Forelimb muscle (tissue), 1 donor: ENCODE measurements around the gene CFAP69. TPM values are rescaled to one million over a fixed set of nuclear protein-coding genes. Genes with fewer than 3 reads are reported as not detected.

Source experiments
- DNase-seq: peaks from one replicate; pipeline ENCODE4 v3.0.0-alpha.2; 2013; ENCODE audit warnings: low read depth
- polyA plus RNA-seq: library from polyadenylated mRNA; unstranded; fragments of 120-200 nt; gene quantifications from one replicate; pipeline ENCODE4 v1.2.1, GENCODE V29; 2013; ENCODE audit not compliant: insufficient read length

The CFAP69 gene
- polyA plus RNA-seq: 3.0 TPM

DNA sequence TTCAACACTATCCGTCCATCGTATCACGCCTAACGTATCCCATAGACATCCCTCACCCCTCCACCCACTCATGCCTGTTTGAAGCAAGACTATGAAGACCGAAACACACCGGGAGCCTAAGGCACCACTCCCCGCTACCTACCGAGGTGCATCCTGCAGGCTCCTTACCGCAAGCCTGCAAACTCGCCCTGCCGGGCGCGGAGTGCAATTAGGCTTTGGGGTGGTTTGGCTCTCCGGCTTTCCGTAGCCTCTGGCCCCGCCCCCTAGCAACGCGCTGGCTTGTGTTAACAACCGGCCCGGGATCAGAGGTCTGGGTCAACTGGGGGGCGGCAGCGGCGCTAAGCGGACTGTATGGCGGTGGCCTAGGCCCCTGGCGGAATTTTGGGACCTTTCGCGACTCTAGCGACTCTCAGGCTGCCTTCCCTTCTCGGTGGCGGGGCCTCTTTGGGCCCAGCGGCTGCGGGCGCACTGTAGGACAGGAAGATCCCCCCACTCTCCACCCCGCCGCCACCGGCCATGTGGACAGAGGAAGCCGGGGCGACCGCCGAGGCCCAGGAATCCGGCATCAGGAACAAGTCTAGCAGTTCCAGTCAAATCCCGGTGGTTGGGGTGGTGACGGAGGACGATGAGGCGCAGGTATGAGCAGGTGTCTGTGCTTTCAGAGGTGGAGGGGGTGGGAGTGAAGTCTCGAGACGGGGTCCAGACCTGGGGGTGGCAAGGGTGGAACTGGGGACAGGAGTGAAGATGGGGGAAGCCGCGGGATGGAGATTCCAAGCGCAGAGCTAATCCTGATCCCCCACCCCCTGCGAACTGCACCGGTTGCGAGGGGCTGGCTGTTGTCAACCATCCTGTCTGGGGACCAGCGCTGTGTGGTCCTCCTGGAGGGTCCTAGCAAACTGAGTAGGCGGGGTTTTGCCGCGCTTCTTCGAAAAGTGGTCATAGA is at the start of gene CFAP69:
TSS of gene CFAP69 (plus strand) at position 266 of the 943 bp plus-strand sequence. CDS start at position 517, 251 bp downstream.
- DNase-seq: peak; percentile 60

DNA sequence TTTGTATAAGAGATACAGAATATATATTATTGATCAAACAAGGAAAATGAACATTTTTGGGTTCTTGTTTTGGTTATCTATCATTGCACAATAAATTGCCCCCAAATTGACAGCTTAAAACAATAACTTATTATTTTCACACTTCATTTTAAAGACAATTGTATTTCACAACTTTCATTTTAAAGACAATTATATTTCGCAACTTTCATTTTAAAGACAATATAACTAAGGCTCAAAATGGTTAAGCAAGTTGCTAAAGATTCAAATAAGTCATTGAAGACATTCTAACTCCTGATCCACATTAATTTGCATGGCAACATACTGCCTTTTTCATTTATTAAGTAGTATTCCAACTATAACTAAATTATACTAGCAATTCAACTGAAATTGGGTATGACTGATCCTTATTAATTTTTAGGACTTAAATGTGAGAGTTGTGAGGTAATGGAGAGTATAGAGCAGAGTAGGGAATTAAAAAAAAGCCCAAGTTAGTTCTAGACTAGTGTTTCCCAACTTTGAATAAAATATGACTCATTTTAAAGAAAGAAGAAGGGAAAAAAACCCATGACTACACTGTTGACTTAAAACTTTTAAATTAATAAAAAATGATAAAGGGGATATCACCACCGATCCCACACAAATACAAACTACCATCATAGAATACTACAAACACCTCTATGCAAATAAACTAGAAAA is 43.3 kb upstream of the CFAP69 start:
- DNase-seq: no peak

DNA sequence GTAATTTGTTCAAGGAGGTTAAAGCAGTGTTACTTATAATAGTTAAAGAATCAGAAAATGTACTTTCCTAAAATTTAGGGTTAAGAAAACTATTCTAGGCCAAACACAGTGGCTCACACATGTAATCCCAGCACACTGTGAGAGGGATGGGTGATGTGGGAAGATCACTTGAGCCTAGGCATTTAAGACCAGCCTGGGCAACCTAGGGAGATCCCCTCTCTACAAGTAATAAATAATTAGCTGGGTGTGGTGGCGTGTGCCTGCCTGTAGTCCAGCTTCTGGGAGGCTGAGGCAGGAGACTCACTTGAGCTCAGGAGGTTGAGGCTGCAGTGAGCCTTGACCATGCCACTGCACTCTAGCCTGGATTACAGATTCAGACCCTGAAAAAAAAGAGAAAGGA is 37.0 kb upstream of the CFAP69 start:
- DNase-seq: no peak

GRCh38 chr7:90209776-90210175 is 35.2 kb upstream of the CFAP69 start:
- no peak for DNase-seq

DNA sequence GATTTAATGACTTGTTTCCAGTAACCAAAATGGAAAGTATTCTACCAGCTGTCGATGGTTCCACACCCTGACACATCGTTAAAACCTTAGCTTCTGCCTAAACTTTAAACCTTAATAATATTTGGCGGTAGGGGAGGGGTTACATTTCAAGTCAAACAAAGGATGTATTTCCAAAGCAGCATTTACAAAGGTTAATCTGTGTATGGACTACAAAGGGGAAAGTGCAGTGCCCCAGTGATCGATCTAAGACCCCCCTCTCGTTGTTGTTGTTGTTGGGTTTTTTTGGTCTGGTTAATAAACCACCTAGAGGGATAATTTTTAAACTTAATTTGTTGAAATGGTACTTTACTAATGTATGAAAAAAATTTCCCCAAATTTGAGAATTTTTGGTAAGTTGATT is 34.5 kb upstream of the CFAP69 start:
- no peak for DNase-seq

DNA sequence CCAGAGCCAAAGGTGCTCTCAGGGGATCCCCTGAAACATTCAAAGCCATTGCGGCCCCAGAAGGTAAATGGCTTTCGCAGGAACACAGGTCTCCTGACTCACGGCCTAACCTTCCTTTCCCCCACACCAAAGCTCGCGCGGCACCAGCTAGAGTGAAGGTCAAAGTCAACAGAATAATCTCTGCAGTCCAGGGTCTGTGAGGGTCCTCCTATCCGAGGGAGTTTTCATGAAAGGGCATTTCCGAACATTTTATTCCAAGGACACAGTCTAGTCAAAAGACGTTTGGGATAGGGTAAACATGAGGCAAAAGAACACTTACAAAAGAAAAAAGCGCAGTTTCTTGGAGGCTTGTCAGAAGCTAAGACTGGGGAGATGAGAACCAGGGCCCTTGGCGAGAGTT is 34.0 kb upstream of the CFAP69 start:
- no peak for DNase-seq

DNA sequence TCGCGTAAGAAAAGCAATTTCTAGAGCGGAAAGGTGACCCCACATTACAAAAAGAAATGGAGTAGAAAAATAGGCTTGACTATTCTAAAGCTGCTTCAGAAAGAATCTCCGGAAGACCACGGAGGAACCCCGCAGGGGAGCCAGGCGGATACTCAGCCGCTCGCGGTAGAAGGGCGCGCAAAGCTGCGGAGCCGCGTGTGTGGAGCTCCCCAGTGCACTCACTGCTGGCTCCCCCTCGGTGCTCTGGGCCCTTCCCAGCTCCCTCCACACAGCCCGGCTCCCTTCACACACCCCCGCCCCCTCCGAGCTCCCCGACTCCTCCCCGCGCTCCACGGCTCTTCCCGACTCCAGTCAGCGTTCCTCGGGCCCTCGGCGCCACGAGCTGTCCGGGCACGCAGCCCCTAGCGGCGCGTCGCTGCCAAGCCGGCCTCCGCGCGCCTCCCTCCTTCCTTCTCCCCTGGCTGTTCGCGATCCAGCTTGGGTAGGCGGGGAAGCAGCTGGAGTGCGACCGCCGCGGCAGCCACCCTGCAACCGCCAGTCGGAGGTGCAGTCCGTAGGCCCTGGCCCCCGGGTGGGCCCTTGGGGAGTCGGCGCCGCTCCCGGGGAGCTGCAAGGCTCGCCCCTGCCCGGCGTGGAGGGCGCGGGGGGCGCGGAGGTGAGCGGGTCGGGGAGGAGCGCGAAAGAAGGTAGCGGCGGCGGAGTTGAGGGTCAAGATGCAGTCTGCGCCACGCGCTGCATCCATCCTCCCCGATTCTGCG is 33.4 kb upstream of the CFAP69 start, which contains the start of gene STEAP2:
TSS of gene STEAP2 (plus strand) at position 350 of the 758 bp plus-strand sequence. CDS start 13,343 bp downstream, outside the sequence.
- peak; percentile 28 for DNase-seq

GRCh38 chr7:90212149-90212495 is 32.9 kb upstream of the CFAP69 start:
- DNase-seq: no peak

DNA sequence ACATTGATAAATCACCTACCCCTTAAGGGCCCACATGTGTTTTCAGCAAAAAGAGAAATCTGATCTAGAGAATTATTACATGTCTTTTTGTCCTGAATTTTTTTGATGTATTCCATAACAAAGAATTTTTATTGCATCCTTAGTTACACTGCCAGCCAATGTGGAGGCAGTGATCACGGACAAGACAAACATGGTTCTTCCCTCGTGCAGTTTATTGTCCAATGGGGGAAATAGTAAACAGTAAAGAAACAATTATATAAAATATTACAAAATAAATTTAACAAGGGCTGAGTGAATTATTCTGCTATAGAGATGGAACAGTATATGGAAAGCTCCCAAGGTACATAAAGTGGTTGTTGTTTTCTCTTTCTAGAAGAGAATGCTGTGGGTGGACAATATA is 31.5 kb upstream of the CFAP69 start:
- no peak for DNase-seq

DNA sequence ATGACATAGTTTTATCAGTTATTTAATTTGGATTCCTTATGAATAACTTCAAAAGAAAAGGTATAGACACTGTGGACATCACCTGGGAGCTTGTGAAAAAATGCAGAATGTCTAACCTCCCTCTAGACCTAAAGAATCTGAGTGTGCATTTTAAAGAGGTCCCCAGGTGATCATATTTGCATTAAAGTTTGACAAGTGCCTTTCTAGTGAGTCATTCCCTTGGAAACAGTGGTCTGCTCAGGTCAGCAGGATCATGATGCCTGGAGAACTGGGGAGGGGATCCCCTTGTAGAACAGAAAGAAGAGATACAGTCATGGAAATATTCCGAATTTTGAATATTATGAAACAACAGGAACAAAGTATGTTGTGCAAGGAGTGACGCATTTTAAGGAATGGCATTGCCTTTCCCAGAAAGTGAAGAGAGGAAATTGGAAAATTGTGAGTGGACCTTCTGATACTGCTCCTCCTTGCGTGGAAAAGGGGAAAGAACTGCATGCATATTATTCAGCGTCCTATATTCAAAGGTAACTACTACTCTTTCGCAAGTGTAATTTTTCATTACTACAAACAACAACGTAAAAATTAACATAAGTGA is 28.8 kb upstream of the CFAP69 start:
- DNase-seq: no peak

- no peak for DNase-seq
Observed at GRCh38 chr7:90216771-90217170, 28.2 kb upstream of the CFAP69 start.

- DNase-seq: no peak
Observed at GRCh38 chr7:90222390-90222789, 22.6 kb upstream of the CFAP69 start.

- no peak for DNase-seq
Observed at GRCh38 chr7:90222811-90223725, 21.9 kb upstream of the CFAP69 start.

DNA sequence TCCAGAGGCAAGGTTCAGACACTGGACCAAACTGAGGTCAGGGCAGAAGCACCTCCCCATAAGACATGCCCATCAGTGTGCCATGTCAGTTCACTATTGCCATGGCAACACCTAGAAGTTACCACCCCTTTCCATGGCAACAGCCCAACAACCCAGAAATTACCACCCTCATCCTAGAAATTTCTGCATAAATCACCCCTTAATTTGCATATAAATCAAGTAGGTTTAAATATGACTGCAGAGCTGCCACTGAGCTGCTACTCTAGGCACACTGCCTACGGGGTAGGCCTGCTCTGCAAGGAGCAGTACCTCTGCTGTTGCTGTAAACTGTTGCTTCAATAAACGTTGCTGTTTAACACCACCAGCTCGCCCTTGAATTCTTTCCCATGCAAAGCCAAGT is 20.8 kb upstream of the CFAP69 start:
- DNase-seq: no peak

DNA sequence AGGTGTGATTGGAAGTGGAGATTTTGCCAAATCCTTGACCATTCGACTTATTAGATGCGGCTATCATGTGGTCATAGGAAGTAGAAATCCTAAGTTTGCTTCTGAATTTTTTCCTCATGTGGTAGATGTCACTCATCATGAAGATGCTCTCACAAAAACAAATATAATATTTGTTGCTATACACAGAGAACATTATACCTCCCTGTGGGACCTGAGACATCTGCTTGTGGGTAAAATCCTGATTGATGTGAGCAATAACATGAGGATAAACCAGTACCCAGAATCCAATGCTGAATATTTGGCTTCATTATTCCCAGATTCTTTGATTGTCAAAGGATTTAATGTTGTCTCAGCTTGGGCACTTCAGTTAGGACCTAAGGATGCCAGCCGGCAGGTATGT is 19.8 kb upstream of the CFAP69 start:
- no peak for DNase-seq

GRCh38 chr7:90225601-90226000 is 19.4 kb upstream of the CFAP69 start:
- DNase-seq: no peak

GRCh38 chr7:90227259-90227658 is 17.7 kb upstream of the CFAP69 start:
- DNase-seq: no peak

DNA sequence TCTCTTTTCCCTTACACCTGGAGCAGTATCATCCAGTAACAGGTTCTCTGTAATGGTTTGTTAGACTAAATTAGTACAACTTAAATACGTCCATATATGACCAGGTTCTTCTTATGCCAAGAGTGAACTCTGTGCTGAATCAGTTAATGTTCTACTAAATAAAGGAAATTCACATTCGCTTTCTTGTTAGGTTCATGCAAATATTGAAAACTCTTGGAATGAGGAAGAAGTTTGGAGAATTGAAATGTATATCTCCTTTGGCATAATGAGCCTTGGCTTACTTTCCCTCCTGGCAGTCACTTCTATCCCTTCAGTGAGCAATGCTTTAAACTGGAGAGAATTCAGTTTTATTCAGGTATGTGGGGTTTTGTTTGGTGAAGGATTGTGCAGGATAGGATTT is 15.3 kb upstream of the CFAP69 start:
- DNase-seq: no peak

- no peak for DNase-seq
Observed at GRCh38 chr7:90230834-90231233, 14.1 kb upstream of the CFAP69 start.

- DNase-seq: no peak
Observed at GRCh38 chr7:90231304-90231703, 13.7 kb upstream of the CFAP69 start.

DNA sequence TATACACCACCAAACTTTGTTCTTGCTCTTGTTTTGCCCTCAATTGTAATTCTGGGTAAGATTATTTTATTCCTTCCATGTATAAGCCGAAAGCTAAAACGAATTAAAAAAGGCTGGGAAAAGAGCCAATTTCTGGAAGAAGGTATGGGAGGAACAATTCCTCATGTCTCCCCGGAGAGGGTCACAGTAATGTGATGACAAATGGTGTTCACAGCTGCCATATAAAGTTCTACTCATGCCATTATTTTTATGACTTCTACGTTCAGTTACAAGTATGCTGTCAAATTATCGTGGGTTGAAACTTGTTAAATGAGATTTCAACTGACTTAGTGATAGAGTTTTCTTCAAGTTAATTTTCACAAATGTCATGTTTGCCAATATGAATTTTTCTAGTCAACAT is 12.5 kb upstream of the CFAP69 start:
- DNase-seq: no peak
